ENCODE results near the gene CELF1. TPM values are rescaled to one million over a fixed set of nuclear protein-coding genes. Genes with fewer than 3 reads are reported as not detected.

Gene CELF1
- total and polyA plus RNA-seq, 11 donors: 27.3 to 111 (median 85.5) TPM

GRCh38 chr11:47586098-47586855 is 33.3 kb upstream of the CELF1 start, which contains the start of gene FAM180B:
Gene FAM180B (plus strand): TSS chr11:47586678. CDS start chr11:47586769, 91 bp downstream.
- H3K4me3 ChIP-seq: no peak within 1 kb of the TSS
- intact Hi-C loops (cut with DNase I): no loop called here
- H3K4me1 ChIP-seq: peaks cover 0 to 31% (median 11%) of the 10 kb centered on the region in 12 donors
- ATAC-seq (peak; percentile 28 to 81 (median 50)), DNase-seq (peak in 2 of 5 donors; percentile 34 to 73)
- 44 to 69% (median 62%) methylated on average over 9 to 12 of the region's 12 CpGs for WGBS, 4 donors
- H3K27ac ChIP-seq: peak within 1 kb of the TSS in 5 of 12 donors; percentile 21 to 60 (median 30)
- H3K36me3 ChIP-seq: peaks cover 0 to 41% (median 39%) of the 10 kb centered on the region in 9 donors
- TF ChIP-seq POLR2A (IDR thresholded peaks at IDR 0.05) (no peak), CTCF (IDR thresholded peaks at IDR 0.05) (no peak)
- H3K9me3 ChIP-seq: no peaks in the 10 kb centered on the region
- peaks cover 0 to 19% (median 7%) of the 10 kb centered on the region in 9 donors for H3K27me3 ChIP-seq

GRCh38 chr11:47583844-47584243 is 30.9 kb upstream of the CELF1 start:
- Histone ChIP-seq H3K4me1 (peaks cover 0 to 43% (median 23%) of the 10 kb centered on the region in 12 donors), H3K9me3 (no peaks in the 10 kb centered on the region), H3K27me3 (no peaks in the 10 kb centered on the region), H3K4me3 (no peak overlapping the region), H3K27ac (no peak overlapping the region), H3K36me3 (peaks cover 0 to 53% (median 49%) of the 10 kb centered on the region in 9 donors)
- ATAC-seq (no peak), DNase-seq (no peak)
- TF ChIP-seq CTCF (IDR thresholded peaks at IDR 0.05) (no peak), POLR2A (IDR thresholded peaks at IDR 0.05) (no peak)
- intact Hi-C loops (cut with DNase I): no loop called here
- WGBS, 4 donors: 89 to 94% (median 91%) methylated on average over 5 of the region's 5 CpGs

- peak within 1 kb of the TSS; percentile 67 to 95 (median 92) for H3K27ac ChIP-seq
- ATAC-seq: peak; percentile 88 to 97 (median 94)
- peaks cover 0 to 74% (median 69%) of the 10 kb centered on the region in 9 donors for H3K36me3 ChIP-seq
- no peaks in the 10 kb centered on the region for H3K27me3 ChIP-seq
- peak; percentile 89 to 92 (median 90) for DNase-seq
- intact Hi-C loops (cut with DNase I): loop anchor here in 1 of 10 donors (2.0 to 5.0 kb wide), 2 partner anchors 26 to 102 kb away; partner anchors contain the start of gene CELF1
- H3K4me3 ChIP-seq: peak within 1 kb of the TSS; percentile 76 to 100 (median 96)
- no peaks in the 10 kb centered on the region for H3K9me3 ChIP-seq
- H3K4me1 ChIP-seq: peaks cover 9 to 37% (median 27%) of the 10 kb centered on the region in 12 donors
- WGBS, 4 donors: 0 to 1% (median 0%) methylated on average over 47 to 72 of the region's 72 CpGs
- no peak for TF ChIP-seq CTCF (IDR thresholded peaks at IDR 0.05)
- TF ChIP-seq POLR2A (IDR thresholded peaks at IDR 0.05): peak in 1 of 2 donors; percentile 47
These were observed 25.9 kb upstream of the CELF1 start, which contains the start of the genes KBTBD4 and NDUFS3 for GRCh38 chr11:47578524-47579494. Gene KBTBD4 (minus strand): TSS chr11:47578970. CDS start chr11:47578951, 19 bp downstream. Gene NDUFS3 (plus strand): TSS chr11:47579074. CDS start chr11:47579092, 18 bp downstream.
